OCI-LY3 (cell line): Measurements from ENCODE around the gene GTPBP3.
A peak's percentile ranks its signal among the peaks of the same experiment; 100 is the strongest.

Experiments
- H2AFZ ChIP-seq: fragments of 200-600, 300-600 bp; shearing (Covaris generic); 2 replicates; pipeline ENCODE4 v1.6.0; 2014; ENCODE audit warnings: antibody characterized with exemption, low read depth, low read length
- H3K27ac ChIP-seq: fragments of 200-600, 300-600 bp; sonication (generic); 2 replicates; pipeline ENCODE4 v1.5.1; 2014; ENCODE audit warnings: mild to moderate bottlenecking, low read length, moderate library complexity, mixed read lengths
- H3K27me3 ChIP-seq: fragments of 200-600, 300-600 bp; sonication (generic); 2 replicates; pipeline ENCODE4 v1.6.1; 2014; ENCODE audit warnings: low read depth, low read length, mixed read lengths
- H3K36me3 ChIP-seq: fragments of 200-600, 300-600 bp; sonication (generic); replicated peaks from 2 replicates; pipeline ENCODE3; 2014; ENCODE audit warnings: low read depth, low read length, mixed read lengths
- H3K4me1 ChIP-seq: fragments of 300-600, 200-600 bp; sonication (generic); 2 replicates; pipeline ENCODE4 v1.6.1; 2014; ENCODE audit warnings: low read length, mixed read lengths
- H3K4me2 ChIP-seq: fragments of 200-600, 300-600 bp; sonication (generic); 2 replicates; pipeline ENCODE4 v1.6.1; 2014; ENCODE audit warnings: low read length, mixed read lengths
- H3K4me3 ChIP-seq: fragments of 300-600, 200-600 bp; sonication (generic); 2 replicates; pipeline ENCODE4 v1.5.1; 2014; ENCODE audit warnings: antibody characterized with exemption, mild to moderate bottlenecking, low read length, moderate library complexity
- H3K79me2 ChIP-seq: fragments of 300-600, 200-600 bp; shearing (Covaris generic); 2 replicates; pipeline ENCODE4 v1.6.1; 2014; ENCODE audit warnings: mild to moderate bottlenecking, low read length, mixed read lengths
- H3K9ac ChIP-seq: fragments of 300-600, 200-600 bp; shearing (Covaris generic); 2 replicates; pipeline ENCODE4 v1.6.0; 2014; ENCODE audit warnings: mild to moderate bottlenecking, low read length, moderate library complexity
- H3K9me3 ChIP-seq: fragments of 200-600, 300-600 bp; shearing (Covaris generic); 2 replicates; pipeline ENCODE4 v1.6.1; 2014; ENCODE audit warnings: low read length, mixed read lengths; ENCODE audit not compliant: insufficient read depth
- H4K20me1 ChIP-seq: fragments of 200-600, 300-600 bp; sonication (generic); 2 replicates; pipeline ENCODE4 v1.6.1; 2016; ENCODE audit warnings: low read length, mixed read lengths; ENCODE audit not compliant: insufficient read depth
- EZH2phosphoT487 ChIP-seq: fragments of 200-600 bp; shearing (Covaris generic); IDR thresholded peaks from 2 replicates; pipeline ENCODE4 v1.6.1; 2018; ENCODE audit warnings: antibody characterized with exemption, mixed run types, low read depth
- TF ChIP-seq, protein P1 (sequence below): fragments of 200-600, 300-600 bp; sonication (generic); IDR thresholded peaks from 2 replicates; pipeline ENCODE4 v1.5.1; 2014; ENCODE audit warnings: antibody characterized with exemption, low read length, low read depth

Gene GTPBP3

GRCh38 chr19:17347361-17347760 is 10.0 kb downstream of the GTPBP3 start:
- H3K4me1 ChIP-seq, result peaks cover 13% of the 10 kb centered on the region
- H3K9me3 ChIP-seq, result no peaks in the 10 kb centered on the region
- TF ChIP-seq EZH2phosphoT487, result no peak
- no peaks in the 10 kb centered on the region for H3K79me2 ChIP-seq
- peaks cover 8% of the 10 kb centered on the region; the same call in 1 of the 2 replicates for H3K27me3 ChIP-seq
- H3K4me3 ChIP-seq, result no peak overlapping the region
- no peaks in the 10 kb centered on the region for H4K20me1 ChIP-seq
- H3K9ac ChIP-seq, result no peak overlapping the region
- peaks cover 4% of the 10 kb centered on the region for H3K36me3 ChIP-seq
- no peak overlapping the region for H3K27ac ChIP-seq
- peak overlapping the region; percentile 74; the same call in 1 of the 2 replicates for H3K4me2 ChIP-seq
- no peak overlapping the region for H2AFZ ChIP-seq

DNA sequence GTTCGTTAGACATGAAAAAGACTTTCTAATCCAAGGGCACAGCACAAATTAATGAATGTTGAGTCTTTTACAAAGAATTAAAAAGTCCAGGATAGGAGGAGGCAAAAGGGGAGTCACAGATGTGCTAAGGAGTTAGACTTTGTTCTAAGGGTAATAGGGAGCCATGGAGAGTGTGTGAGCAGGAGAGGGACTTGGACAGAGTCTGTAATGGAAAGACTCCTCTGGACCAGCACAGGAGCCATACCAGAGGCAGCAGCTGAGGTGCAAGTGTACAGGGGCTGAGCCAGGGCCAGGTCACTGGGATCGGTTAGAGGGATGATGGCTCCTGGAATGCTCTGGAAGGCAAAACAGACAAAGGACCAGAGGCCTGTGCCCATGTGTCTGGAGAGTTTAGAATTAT is 10.5 kb downstream of the GTPBP3 start:
- no peaks in the 10 kb centered on the region for H3K9me3 ChIP-seq
- no peak overlapping the region for H2AFZ ChIP-seq
- H4K20me1 ChIP-seq, result no peaks in the 10 kb centered on the region
- peaks cover 2% of the 10 kb centered on the region for H3K36me3 ChIP-seq
- no peak overlapping the region for H3K4me3 ChIP-seq
- TF ChIP-seq, protein P1, sequence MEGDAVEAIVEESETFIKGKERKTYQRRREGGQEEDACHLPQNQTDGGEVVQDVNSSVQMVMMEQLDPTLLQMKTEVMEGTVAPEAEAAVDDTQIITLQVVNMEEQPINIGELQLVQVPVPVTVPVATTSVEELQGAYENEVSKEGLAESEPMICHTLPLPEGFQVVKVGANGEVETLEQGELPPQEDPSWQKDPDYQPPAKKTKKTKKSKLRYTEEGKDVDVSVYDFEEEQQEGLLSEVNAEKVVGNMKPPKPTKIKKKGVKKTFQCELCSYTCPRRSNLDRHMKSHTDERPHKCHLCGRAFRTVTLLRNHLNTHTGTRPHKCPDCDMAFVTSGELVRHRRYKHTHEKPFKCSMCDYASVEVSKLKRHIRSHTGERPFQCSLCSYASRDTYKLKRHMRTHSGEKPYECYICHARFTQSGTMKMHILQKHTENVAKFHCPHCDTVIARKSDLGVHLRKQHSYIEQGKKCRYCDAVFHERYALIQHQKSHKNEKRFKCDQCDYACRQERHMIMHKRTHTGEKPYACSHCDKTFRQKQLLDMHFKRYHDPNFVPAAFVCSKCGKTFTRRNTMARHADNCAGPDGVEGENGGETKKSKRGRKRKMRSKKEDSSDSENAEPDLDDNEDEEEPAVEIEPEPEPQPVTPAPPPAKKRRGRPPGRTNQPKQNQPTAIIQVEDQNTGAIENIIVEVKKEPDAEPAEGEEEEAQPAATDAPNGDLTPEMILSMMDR, result no peak
- TF ChIP-seq EZH2phosphoT487, result no peak
- H3K79me2 ChIP-seq, result no peaks in the 10 kb centered on the region
- no peak overlapping the region for H3K9ac ChIP-seq
- H3K4me1 ChIP-seq, result peaks cover 13% of the 10 kb centered on the region
- H3K27ac ChIP-seq, result no peak overlapping the region
- H3K27me3 ChIP-seq, result peaks cover 8% of the 10 kb centered on the region; the same call in 1 of the 2 replicates
- no peak overlapping the region for H3K4me2 ChIP-seq

DNA sequence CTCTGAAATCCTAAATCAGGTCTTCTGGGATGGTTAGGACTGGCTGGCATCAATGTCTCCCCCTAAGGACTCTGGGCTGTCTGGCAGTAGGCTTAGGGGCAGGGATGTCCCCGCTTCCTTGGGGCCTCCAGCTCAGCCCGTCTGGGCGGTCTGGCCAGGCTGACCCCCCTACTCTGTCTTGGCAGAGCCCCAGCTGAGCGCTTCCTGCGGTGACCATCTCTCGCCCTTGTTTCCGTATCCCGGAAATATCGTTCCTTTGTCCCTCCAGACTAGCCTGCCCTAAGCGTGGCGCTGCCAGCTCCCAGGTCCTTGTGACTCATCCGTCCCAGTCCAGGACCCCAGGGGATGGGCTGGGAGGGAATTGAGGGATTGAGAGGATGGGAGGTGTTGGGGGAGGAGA is 11.3 kb downstream of the GTPBP3 start:
- no peaks in the 10 kb centered on the region for H3K79me2 ChIP-seq
- no peak overlapping the region for H3K9ac ChIP-seq
- H3K27ac ChIP-seq, result no peak overlapping the region
- H3K9me3 ChIP-seq, result no peaks in the 10 kb centered on the region
- H4K20me1 ChIP-seq, result no peaks in the 10 kb centered on the region
- H3K4me2 ChIP-seq, result no peak overlapping the region
- H3K27me3 ChIP-seq, result peaks cover 8% of the 10 kb centered on the region; the same call in 1 of the 2 replicates
- no peak overlapping the region for H2AFZ ChIP-seq
- no peak overlapping the region for H3K4me3 ChIP-seq
- TF ChIP-seq, protein P1, result no peak
- TF ChIP-seq EZH2phosphoT487, result no peak
- H3K36me3 ChIP-seq, result peaks cover 2% of the 10 kb centered on the region
- peaks cover 13% of the 10 kb centered on the region for H3K4me1 ChIP-seq

DNA sequence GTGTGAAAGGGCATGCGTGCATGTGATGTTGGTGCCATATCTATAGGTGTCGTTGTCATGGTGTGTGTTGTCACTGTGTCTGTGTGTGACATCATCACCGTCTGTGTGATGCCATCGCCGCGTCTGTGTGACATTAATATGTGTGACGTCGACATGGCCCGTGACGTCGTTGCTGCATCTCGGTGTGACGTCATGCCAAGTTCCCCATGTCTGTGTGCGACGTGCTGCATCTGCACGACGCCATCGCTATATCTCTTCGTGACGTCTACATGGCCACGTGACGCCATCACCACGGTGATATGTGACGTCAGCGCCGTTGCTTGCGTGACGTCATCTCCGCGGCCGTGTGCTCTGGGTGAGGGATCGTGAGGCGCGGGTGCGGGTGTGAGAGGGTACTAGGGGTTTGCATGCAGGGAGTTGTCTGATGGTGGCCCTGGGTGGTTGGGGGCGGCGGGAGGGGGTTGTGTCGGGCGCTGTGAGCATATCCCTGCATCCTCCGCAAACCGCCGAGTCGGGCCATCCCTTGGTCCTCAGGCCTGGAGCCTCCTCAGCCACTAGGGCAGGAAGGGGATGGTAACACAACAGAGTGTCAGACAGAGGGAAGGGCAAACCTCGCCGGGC is 14.6 kb downstream of the GTPBP3 start:
- Histone ChIP-seq H3K4me3 (no peak overlapping the region), H3K9ac (no peak overlapping the region), H3K27me3 (peaks cover 8% of the 10 kb centered on the region; the same call in 1 of the 2 replicates), H3K4me2 (no peak overlapping the region), H3K36me3 (no peaks in the 10 kb centered on the region), H3K4me1 (peaks cover 7% of the 10 kb centered on the region), H3K9me3 (no peaks in the 10 kb centered on the region), H3K79me2 (no peaks in the 10 kb centered on the region), H4K20me1 (no peaks in the 10 kb centered on the region), H2AFZ (no peak overlapping the region), H3K27ac (no peak overlapping the region)
- TF ChIP-seq, protein P1, result no peak
- TF ChIP-seq EZH2phosphoT487, result no peak
